ENCODE measurements around the gene AMZ1. TPM values are rescaled to one million over a fixed set of nuclear protein-coding genes. Genes with fewer than 3 reads are reported as not detected.

AMZ1 gene
- total and polyA plus RNA-seq, 11 donors: 0.01 to 0.48 (median 0.05) TPM; not detected in 6

Other genes starting within 250 kb of the AMZ1 start
- gene GRIFIN, start 211.8 kb upstream of the AMZ1 start, total RNA-seq: not detected
- gene GRIFIN, start 211.8 kb upstream of the AMZ1 start, polyA plus RNA-seq: not detected
- 10 to 100 TPM in 3 of 9 donors, 1 to 10 TPM in 6; 3.1 to 22.8 (median 7.7) TPM for gene LFNG, start 168.4 kb upstream of the AMZ1 start, total RNA-seq
- 1 to 10 TPM; 5.4 to 5.7 TPM for gene LFNG, start 168.4 kb upstream of the AMZ1 start, polyA plus RNA-seq
- gene BRAT1, start 132.7 kb upstream of the AMZ1 start, total RNA-seq: 10 to 100 TPM; 10.9 to 27.8 (median 14.9) TPM
- gene BRAT1, start 132.7 kb upstream of the AMZ1 start, polyA plus RNA-seq: 10 to 100 TPM; 13.8 to 17.8 TPM
- 10 to 100 TPM in 5 of 9 donors, 1 to 10 TPM in 4; 8.0 to 14.1 (median 10.3) TPM for gene IQCE, start 129.2 kb upstream of the AMZ1 start, total RNA-seq
- gene IQCE, start 129.2 kb upstream of the AMZ1 start, polyA plus RNA-seq: 10 to 100 TPM in 1 of 2 donors, 1 to 10 TPM in 1; 5.0 to 10.8 TPM
- 100 to 1,000 TPM in 1 of 9 donors, 10 to 100 TPM in 7, 1 to 10 TPM in 1; 8.5 to 104 (median 12.8) TPM for gene TTYH3, start 56.2 kb upstream of the AMZ1 start, total RNA-seq
- gene TTYH3, start 56.2 kb upstream of the AMZ1 start, polyA plus RNA-seq: 10 to 100 TPM in 1 of 2 donors, 1 to 10 TPM in 1; 5.7 to 14.8 TPM
- gene GNA12, start 156.1 kb downstream of the AMZ1 start, total RNA-seq: 10 to 100 TPM; 30.0 to 56.5 (median 34.9) TPM
- 10 to 100 TPM; 10.7 to 39.3 TPM for gene GNA12, start 156.1 kb downstream of the AMZ1 start, polyA plus RNA-seq